C4-2B (cell line): Measurements from ENCODE around the gene UBE2QL1.

Experiments
- H3K27ac ChIP-seq: fragments of 450-650 bp; 2 replicates; pipeline ENCODE4 v1.5.1; 2017
- ZFX ChIP-seq: fragments of 450-650 bp; IDR thresholded peaks from 2 replicates; pipeline ENCODE4 v1.6.1; 2017
- TF ChIP-seq, protein P1 (sequence below): fragments of 450-650 bp; conservative IDR thresholded peaks from 2 replicates; pipeline ENCODE4 v1.5.1; 2017; ENCODE audit warnings: mild to moderate bottlenecking

UBE2QL1 gene

GRCh38 chr5:6501701-6502100, 53.0 kb downstream of the UBE2QL1 start:
- TF ChIP-seq ZFX = no peak
- TF ChIP-seq, protein P1, sequence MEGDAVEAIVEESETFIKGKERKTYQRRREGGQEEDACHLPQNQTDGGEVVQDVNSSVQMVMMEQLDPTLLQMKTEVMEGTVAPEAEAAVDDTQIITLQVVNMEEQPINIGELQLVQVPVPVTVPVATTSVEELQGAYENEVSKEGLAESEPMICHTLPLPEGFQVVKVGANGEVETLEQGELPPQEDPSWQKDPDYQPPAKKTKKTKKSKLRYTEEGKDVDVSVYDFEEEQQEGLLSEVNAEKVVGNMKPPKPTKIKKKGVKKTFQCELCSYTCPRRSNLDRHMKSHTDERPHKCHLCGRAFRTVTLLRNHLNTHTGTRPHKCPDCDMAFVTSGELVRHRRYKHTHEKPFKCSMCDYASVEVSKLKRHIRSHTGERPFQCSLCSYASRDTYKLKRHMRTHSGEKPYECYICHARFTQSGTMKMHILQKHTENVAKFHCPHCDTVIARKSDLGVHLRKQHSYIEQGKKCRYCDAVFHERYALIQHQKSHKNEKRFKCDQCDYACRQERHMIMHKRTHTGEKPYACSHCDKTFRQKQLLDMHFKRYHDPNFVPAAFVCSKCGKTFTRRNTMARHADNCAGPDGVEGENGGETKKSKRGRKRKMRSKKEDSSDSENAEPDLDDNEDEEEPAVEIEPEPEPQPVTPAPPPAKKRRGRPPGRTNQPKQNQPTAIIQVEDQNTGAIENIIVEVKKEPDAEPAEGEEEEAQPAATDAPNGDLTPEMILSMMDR = no peak
- H3K27ac ChIP-seq = no peak overlapping the region

DNA sequence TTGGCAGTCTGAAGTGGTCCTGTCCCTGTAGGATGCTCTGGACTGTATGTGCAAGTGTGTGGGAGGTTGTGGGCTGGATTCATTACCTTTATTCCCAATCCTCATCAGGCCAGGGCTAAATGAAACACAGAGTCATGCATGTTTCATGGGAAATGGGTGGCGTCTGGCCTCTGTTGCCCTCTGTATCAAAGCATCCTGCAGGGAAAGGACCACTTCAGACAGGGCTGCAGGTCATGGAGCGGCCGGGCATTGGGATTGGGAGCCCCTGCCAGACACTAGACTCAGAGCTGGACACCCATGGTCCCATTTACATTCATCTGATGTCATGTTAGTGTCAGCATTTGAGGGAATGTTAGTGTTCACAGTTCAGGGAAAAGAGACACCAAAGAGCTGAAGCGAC, 53.8 kb downstream of the UBE2QL1 start:
- no peak overlapping the region for H3K27ac ChIP-seq
- TF ChIP-seq ZFX = no peak
- TF ChIP-seq, protein P1 = no peak

DNA sequence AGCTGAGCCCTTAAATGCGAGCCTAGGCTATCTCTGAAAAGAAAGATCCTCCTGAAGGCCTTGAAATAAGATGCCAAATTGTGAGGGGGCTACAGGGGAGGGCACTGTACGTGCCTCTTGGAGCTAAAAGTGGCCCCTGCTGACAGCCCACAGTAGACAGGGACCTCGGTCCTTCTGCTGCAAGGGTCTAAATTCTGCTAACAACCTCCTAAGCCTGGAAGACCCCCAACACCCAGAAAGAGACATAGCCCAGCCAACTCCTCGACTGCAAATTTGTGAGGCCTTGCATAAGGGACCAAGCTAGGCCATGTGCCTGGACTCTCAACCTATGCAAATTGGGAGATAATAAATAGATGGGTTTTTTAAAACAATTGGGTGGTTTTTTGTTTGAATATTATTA, 54.7 kb downstream of the UBE2QL1 start:
- no peak for TF ChIP-seq ZFX
- TF ChIP-seq, protein P1 = no peak
- no peak overlapping the region for H3K27ac ChIP-seq

DNA sequence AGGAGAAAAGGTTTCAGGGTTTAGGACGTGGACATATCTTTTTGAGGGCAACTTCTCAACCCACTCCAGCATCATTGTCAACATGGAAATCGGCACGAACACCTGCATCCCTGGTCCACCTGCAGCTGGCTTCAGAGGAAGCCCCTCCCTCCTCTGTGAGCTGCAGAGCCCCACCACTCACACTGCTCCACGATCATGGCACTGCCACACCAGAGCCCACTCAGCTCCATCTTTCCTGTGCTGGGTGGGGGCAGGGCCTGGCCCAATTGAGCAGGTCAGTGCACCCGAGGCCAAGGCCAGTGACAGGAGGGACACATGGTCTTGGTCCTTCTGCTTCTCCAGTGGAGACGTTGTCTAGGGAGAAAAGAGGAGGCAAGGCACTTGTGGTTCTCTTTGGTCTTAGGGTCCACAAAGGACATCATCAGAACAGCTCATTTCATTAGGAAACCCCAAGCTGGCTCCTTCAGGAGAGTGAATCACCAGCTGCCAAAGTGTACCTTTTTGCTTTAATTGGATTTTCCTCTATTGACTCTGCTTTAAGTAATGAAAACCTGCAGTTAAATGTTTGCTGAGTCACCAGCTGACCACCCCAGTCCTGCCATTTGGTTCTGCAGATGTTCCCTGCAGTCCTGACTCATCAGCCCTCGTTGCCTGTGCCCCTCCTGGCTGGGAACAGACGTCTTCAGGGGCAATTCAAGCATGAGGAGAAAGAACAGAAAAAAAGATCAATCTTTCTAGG, 56.2 kb downstream of the UBE2QL1 start:
- TF ChIP-seq ZFX = no peak
- TF ChIP-seq, protein P1 = no peak
- H3K27ac ChIP-seq = no peak overlapping the region

DNA sequence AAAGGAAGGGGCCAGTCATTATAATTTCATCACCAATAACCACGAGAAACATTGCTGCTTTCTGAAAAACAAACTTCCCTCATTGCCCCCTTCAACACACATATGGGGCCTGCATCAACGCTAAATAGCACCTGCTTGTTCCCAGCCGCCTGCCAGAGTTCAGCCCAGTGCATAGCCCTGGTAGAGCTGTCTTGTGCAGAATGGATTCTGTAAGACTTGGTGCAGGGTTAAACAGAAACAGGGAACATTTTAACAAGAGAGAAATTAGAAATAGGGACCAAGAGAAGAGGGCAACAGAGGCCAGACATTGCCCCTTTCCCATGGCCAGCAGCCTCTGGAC, 56.7 kb downstream of the UBE2QL1 start:
- H3K27ac ChIP-seq = no peak overlapping the region
- TF ChIP-seq ZFX = no peak
- TF ChIP-seq, protein P1 = no peak

GRCh38 chr5:6505783-6506557, 57.3 kb downstream of the UBE2QL1 start:
- H3K27ac ChIP-seq = no peak overlapping the region
- TF ChIP-seq, protein P1 = no peak
- no peak for TF ChIP-seq ZFX

DNA sequence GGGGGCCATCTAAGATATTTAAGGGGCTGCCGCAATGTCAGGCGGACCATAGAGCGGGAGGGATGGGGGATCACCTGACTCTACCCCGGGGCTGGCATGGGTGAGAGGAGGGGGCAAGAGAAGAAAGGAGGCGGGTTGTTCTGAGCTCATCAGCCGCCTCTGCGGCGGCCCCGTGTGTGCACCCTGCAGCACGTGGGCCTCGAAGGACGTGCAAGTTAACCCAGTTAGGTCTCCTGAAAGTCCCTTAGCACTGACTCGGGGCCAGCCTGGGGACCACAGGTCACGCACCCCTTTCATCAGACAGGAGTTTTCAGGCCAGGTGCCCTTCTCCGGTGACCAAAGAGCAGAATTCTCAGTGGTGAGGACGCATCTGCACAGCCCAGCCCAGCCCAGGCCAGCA, 58.0 kb downstream of the UBE2QL1 start:
- TF ChIP-seq, protein P1 = no peak
- TF ChIP-seq ZFX = no peak

More for the DNA sequence above, 58.0 kb downstream of the UBE2QL1 start:
- no peak overlapping the region for H3K27ac ChIP-seq
